Parathyroid adenoma (tissue), 2 donors: ENCODE data around the gene IMMP1L.

ENCODE experiments used
- H2AFZ ChIP-seq: fragments of 300-600 bp; sonication (generic); one replicate; pipeline ENCODE4 v1.7.0; 2017; ENCODE audit warnings: antibody characterized with exemption, mild to moderate bottlenecking
- H3K27ac ChIP-seq: fragments of 300-600 bp; sonication (generic); one replicate; pipeline ENCODE4 v1.7.0; 2017
- H3K27me3 ChIP-seq: fragments of 300-600 bp; sonication (generic); one replicate; pipeline ENCODE4 v1.7.0; 2017; ENCODE audit warnings: low read length; ENCODE audit not compliant: control insufficient read depth, insufficient read depth
- H3K36me3 ChIP-seq: fragments of 300-600 bp; sonication (generic); one replicate; pipeline ENCODE4 v1.7.0; 2017; ENCODE audit warnings: low read length; ENCODE audit not compliant: control insufficient read depth, insufficient read depth
- H3K4me1 ChIP-seq: fragments of 300-600 bp; sonication (generic); one replicate; pipeline ENCODE4 v1.7.0; 2017; ENCODE audit warnings: control low read depth
- H3K4me2 ChIP-seq: fragments of 300-600 bp; sonication (generic); one replicate; pipeline ENCODE4 v1.7.0; 2017; ENCODE audit warnings: low read length
- H3K4me3 ChIP-seq: fragments of 300-600 bp; sonication (generic); one replicate; pipeline ENCODE4 v1.7.0; 2017; ENCODE audit warnings: low read depth, low read length
- H3K79me2 ChIP-seq: fragments of 300-600 bp; sonication (generic); one replicate; pipeline ENCODE4 v1.7.0; 2017; ENCODE audit warnings: control low read depth
- H3K9ac ChIP-seq: fragments of 300-600 bp; sonication (generic); one replicate; pipeline ENCODE4 v1.7.0; 2017; ENCODE audit warnings: mild to moderate bottlenecking
- H3K9me3 ChIP-seq: fragments of 300-600 bp; sonication (generic); one replicate; pipeline ENCODE4 v1.7.0; 2017; ENCODE audit warnings: low read length; ENCODE audit not compliant: control insufficient read depth
- CTCF ChIP-seq: fragments of 300-600 bp; sonication (generic); IDR thresholded peaks from one replicate; pipeline ENCODE4 v1.7.0; 2017; ENCODE audit warnings: antibody characterized with exemption, mild to moderate bottlenecking
- donor health status: primary hyperparathyroidism.

IMMP1L gene

DNA sequence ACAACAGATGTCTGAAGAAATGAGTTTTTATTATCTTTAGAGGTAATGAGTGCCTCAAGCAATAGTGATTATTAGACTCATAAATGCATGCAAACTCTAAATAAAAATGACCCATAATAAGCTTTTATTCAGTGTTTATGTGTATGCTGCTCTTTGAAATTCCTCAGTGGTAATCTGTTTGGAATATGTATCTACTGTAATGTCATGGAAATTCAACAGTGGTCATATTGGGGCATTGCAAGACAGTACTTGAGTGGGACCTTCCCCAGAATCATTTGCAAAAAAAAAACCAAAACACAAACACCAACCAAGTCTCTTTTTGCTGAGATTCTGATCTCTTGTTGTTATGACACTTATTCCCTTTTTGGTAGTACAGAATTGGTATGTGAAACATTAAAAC lies 104.8 kb downstream of the IMMP1L start:
- TF ChIP-seq CTCF: no peak
- no peaks in the 10 kb centered on the region for H3K4me1 ChIP-seq
- H3K9me3 ChIP-seq: no peaks in the 10 kb centered on the region
- H3K4me3 ChIP-seq: no peak overlapping the region
- H2AFZ ChIP-seq: no peak overlapping the region
- H3K4me2 ChIP-seq: no peak overlapping the region
- no peaks in the 10 kb centered on the region for H3K79me2 ChIP-seq
- no peaks in the 10 kb centered on the region for H3K27me3 ChIP-seq
- no peak overlapping the region for H3K27ac ChIP-seq
- no peaks in the 10 kb centered on the region for H3K36me3 ChIP-seq
- H3K9ac ChIP-seq: no peak overlapping the region

DNA sequence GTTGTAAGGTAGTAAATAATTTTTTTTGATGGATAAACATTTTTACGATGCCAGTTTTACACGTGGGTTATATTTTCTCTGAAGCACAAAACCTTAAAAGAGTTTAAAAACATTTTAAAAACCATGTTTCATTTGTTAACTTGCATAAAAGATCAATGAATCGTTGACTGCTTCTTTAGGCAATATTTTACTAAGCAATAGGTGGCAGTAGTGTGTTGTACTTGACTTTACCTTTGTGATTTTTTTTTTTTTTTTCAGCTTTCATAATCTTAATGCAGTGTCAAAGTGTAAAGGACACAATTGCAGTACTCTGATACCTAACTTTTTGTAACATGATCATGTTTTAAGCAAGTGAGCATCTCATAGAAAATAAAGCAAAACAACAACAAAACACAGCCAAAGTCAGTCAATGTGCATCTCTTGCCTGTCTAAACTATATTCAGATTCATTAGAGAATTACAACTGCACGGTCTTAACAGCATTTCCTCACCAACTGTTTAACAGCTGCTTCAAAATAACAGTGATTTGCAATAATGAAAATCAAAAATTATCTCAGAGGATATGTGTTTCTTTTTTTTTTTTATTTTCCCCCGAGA lies 112.1 kb downstream of the IMMP1L start:
- Histone ChIP-seq H3K9ac (no peak overlapping the region), H3K36me3 (no peaks in the 10 kb centered on the region), H2AFZ (no peak overlapping the region), H3K27me3 (no peaks in the 10 kb centered on the region), H3K4me2 (no peak overlapping the region), H3K27ac (no peak overlapping the region), H3K79me2 (no peaks in the 10 kb centered on the region), H3K4me3 (no peak overlapping the region), H3K9me3 (no peaks in the 10 kb centered on the region), H3K4me1 (no peaks in the 10 kb centered on the region)
- no peak for TF ChIP-seq CTCF

DNA sequence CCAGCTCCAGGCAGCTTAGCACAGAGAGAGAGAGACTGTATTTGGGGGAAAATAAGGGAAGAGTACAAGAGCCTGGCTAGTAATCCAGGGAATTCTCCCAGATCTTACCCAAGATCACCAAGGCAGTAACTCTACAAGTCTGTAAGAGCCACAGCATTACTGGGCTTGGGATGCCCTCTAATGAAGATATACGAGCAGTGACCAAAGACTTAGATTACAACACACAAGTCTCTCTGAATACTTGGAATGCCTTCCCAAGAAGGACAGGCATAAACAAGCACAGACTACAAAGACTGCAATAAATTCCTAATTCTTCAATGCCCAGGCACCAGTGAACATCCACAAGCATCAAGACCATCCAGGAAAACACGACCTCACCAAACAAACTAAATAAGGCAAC lies 122.0 kb downstream of the IMMP1L start:
- Histone ChIP-seq H3K27me3 (no peaks in the 10 kb centered on the region), H3K79me2 (no peaks in the 10 kb centered on the region), H3K4me1 (no peaks in the 10 kb centered on the region), H3K27ac (no peak overlapping the region), H2AFZ (no peak overlapping the region), H3K4me3 (no peak overlapping the region), H3K9me3 (no peaks in the 10 kb centered on the region), H3K36me3 (no peaks in the 10 kb centered on the region), H3K9ac (no peak overlapping the region), H3K4me2 (no peak overlapping the region)
- TF ChIP-seq CTCF: no peak

GRCh38 chr11:31383116-31383515 lies 126.3 kb downstream of the IMMP1L start:
- H3K4me1 ChIP-seq: no peaks in the 10 kb centered on the region
- H3K27ac ChIP-seq: no peak overlapping the region
- H2AFZ ChIP-seq: no peak overlapping the region
- no peaks in the 10 kb centered on the region for H3K27me3 ChIP-seq
- no peaks in the 10 kb centered on the region for H3K9me3 ChIP-seq
- H3K9ac ChIP-seq: no peak overlapping the region
- TF ChIP-seq CTCF: no peak
- no peak overlapping the region for H3K4me3 ChIP-seq
- H3K4me2 ChIP-seq: no peak overlapping the region
- H3K79me2 ChIP-seq: no peaks in the 10 kb centered on the region
- no peaks in the 10 kb centered on the region for H3K36me3 ChIP-seq
